ENCODE measurements around the gene DHRS11.

Gene DHRS11

DNA sequence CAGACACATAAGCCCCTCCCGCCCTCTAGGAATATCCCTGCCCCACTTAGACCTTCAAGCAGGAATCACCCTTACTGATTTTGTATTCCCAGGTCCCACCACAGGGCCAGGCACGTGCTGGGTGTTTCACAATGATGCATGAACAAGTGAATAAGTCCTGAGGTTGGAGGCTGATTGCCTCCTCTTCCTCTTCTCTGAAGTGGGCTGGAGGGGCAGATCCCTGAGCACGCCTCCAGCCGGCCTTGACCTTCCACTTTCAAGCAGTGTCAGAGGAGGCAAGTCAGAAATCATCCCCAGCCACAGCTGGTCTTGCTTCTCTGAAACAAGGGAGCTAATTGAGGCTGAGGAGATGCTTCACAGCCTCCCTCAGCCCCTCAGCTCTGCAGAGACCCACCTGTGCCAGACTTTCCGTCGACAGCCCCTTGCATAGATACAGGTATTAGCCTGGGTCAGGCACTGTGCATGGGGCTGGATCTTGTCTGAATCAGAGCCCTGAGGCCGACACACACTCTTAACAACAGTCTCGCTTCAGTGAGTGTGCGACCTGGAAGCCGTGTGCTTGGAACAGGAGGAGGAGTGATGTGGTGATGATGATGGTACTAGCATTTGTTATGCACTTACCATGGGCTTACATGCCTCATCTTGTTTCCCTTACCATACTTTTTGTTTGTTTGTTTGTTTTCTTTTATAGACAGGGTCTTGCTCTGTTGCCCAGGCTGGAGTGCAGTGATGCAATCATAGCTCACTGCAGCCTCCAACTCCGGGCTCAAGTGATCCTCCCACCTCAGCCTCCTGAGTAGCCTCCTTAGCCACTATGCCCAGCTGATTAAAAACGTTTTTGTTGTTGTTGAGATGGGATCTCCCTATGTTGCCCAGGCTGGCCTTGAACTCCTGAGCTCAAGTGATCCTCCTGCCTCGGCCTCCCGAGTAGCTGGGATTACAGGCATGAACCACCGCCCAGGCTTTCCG lies 24.7 kb downstream of the DHRS11 start:
- Histone ChIP-seq H3K9ac (ENCODE audit: low read length in 2 of 2) (no peak overlapping the region), H3K4me1 (ENCODE audit: control insufficient read depth, insufficient read depth, low read length) (no peaks in the 10 kb centered on the region), H3K36me3 (ENCODE audit: control insufficient read depth in 2 of 2, insufficient read depth in 2 of 2, low read length in 2 of 2) (no peaks in the 10 kb centered on the region), H3K4me3 (ENCODE audit: low read length in 2 of 2) (no peak overlapping the region), H3K27ac (ENCODE audit: low read length) (no peak overlapping the region), H3K9me3 (ENCODE audit: control insufficient read depth in 2 of 2, low read length in 2 of 2) (no peaks in the 10 kb centered on the region), H3K27me3 (ENCODE audit: control insufficient read depth in 1 of 2, insufficient read depth in 2 of 2, low read length in 2 of 2) (peaks cover 14 to 30% of the 10 kb centered on the region in 2 donors)

DNA sequence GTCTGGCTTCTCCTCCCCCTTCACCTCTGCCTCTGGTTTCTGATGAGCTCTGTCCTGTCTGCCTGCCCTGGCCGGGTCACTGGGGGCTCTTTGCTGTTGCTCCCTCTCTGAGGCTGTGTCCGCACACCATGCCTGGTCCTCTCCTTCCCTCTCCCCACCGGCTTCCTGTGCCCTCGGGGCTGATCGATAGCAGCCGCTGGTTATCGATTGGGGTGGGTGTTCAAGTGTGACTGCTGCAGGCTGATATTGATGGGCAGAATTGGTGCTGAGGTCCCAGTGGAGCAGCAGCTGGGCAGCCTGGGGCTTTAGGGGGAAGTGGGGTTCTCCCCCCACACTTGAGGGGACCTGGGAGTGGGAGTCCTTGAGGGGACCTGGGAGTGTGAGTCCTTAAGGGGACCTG lies 26.1 kb downstream of the DHRS11 start:
- Histone ChIP-seq H3K9ac (ENCODE audit: low read length in 2 of 2) (no peak overlapping the region), H3K36me3 (ENCODE audit: control insufficient read depth in 2 of 2, insufficient read depth in 2 of 2, low read length in 2 of 2) (no peaks in the 10 kb centered on the region), H3K27ac (ENCODE audit: low read length) (no peak overlapping the region), H3K27me3 (ENCODE audit: control insufficient read depth in 1 of 2, insufficient read depth in 2 of 2, low read length in 2 of 2) (peaks cover 14 to 30% of the 10 kb centered on the region in 2 donors), H3K4me1 (ENCODE audit: control insufficient read depth, insufficient read depth, low read length) (no peaks in the 10 kb centered on the region), H3K9me3 (ENCODE audit: control insufficient read depth in 2 of 2, low read length in 2 of 2) (no peaks in the 10 kb centered on the region), H3K4me3 (ENCODE audit: low read length in 2 of 2) (no peak overlapping the region)

- peaks cover 0 to 3% of the 10 kb centered on the region in 2 donors for H3K27me3 ChIP-seq (ENCODE audit: control insufficient read depth in 1 of 2, insufficient read depth in 2 of 2, low read length in 2 of 2)
- no peak overlapping the region for H3K9ac ChIP-seq (ENCODE audit: low read length in 2 of 2)
- no peaks in the 10 kb centered on the region for H3K36me3 ChIP-seq (ENCODE audit: control insufficient read depth in 2 of 2, insufficient read depth in 2 of 2, low read length in 2 of 2)
- no peak overlapping the region for H3K27ac ChIP-seq (ENCODE audit: low read length)
- H3K9me3 ChIP-seq (ENCODE audit: control insufficient read depth in 2 of 2, low read length in 2 of 2) = no peaks in the 10 kb centered on the region
- no peak overlapping the region for H3K4me3 ChIP-seq (ENCODE audit: low read length in 2 of 2)
- no peaks in the 10 kb centered on the region for H3K4me1 ChIP-seq (ENCODE audit: control insufficient read depth, insufficient read depth, low read length)
Observed at GRCh38 chr17:36623281-36623680, 31.6 kb downstream of the DHRS11 start.

DNA sequence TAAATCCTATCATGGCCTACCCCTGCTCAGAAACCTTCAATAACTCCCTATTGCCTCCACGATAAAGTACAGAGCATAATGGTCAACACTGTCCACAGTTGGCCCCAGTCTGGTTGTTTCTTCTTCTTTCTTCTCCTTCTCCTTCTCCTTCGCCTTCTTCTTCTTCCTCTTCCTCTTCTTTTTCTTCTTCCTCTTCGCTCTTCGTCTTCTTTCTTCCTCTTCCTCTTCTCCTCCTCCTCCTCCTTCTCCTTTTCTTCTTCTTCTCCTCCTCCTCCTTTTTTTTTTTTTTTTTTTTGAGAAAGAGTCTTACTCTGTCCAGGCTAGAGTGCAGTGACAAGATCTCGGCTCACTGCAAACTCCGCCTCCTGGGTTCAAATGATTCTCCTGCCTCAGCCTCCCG lies 33.5 kb downstream of the DHRS11 start:
- no peak overlapping the region for H3K4me3 ChIP-seq (ENCODE audit: low read length in 2 of 2)

DNA sequence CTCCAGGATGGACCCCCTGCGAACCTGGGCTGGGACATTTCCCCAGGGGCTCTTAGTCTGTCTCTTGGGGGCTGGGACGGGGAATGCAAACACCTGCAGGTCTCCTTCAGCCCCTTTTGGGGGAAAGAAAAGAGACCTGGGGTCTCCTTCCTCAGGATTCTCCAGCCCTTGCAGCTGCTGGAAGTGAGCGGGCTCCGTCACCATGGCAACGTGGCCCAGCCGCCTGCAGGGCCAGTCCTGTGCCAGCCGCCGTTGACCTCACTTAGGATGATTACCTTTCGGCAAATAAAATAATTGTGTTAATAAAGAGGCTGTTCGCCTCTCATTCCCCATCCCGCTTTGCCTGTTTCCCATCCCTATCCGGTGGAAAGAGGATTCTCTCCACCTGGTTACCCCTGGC lies 35.4 kb downstream of the DHRS11 start:
- Histone ChIP-seq H3K27me3 (ENCODE audit: control insufficient read depth in 1 of 2, insufficient read depth in 2 of 2, low read length in 2 of 2) (peaks cover 17 to 20% of the 10 kb centered on the region in 2 donors), H3K4me3 (ENCODE audit: low read length in 2 of 2) (no peak overlapping the region), H3K27ac (ENCODE audit: low read length) (no peak overlapping the region), H3K9ac (ENCODE audit: low read length in 2 of 2) (no peak overlapping the region), H3K36me3 (ENCODE audit: control insufficient read depth in 2 of 2, insufficient read depth in 2 of 2, low read length in 2 of 2) (no peaks in the 10 kb centered on the region), H3K4me1 (ENCODE audit: control insufficient read depth, insufficient read depth, low read length) (peaks cover 3% of the 10 kb centered on the region), H3K9me3 (ENCODE audit: control insufficient read depth in 2 of 2, low read length in 2 of 2) (no peaks in the 10 kb centered on the region)

More for the DNA sequence above, 33.5 kb downstream of the DHRS11 start:
- Histone ChIP-seq H3K36me3 (ENCODE audit: control insufficient read depth in 2 of 2, insufficient read depth in 2 of 2, low read length in 2 of 2) (no peaks in the 10 kb centered on the region), H3K4me1 (ENCODE audit: control insufficient read depth, insufficient read depth, low read length) (peaks cover 3% of the 10 kb centered on the region), H3K9ac (ENCODE audit: low read length in 2 of 2) (no peak overlapping the region), H3K27ac (ENCODE audit: low read length) (no peak overlapping the region), H3K27me3 (ENCODE audit: control insufficient read depth in 1 of 2, insufficient read depth in 2 of 2, low read length in 2 of 2) (peaks cover 5 to 6% of the 10 kb centered on the region in 2 donors), H3K9me3 (ENCODE audit: control insufficient read depth in 2 of 2, low read length in 2 of 2) (no peaks in the 10 kb centered on the region)

DNA sequence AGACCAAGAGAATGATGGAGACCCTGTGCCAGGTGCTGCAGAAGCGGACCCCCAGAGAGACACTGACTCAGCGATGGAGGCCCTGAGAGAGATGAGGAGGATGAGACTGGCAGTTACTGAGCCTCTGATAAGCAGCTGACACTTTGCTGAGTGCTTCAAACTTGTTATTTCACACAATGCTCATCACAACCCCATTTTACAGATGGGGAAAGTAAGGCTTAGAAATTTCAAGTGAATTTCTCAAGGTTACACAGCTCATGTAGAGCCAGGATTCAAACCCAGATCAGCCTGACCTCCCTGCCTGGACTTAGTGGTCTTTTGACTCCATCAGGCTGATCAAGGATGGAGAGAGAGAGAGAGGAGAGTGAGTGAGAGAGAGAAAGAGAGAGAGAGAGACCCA lies 36.9 kb downstream of the DHRS11 start:
- H3K27me3 ChIP-seq (ENCODE audit: control insufficient read depth in 1 of 2, insufficient read depth in 2 of 2, low read length in 2 of 2) = peaks cover 24 to 28% of the 10 kb centered on the region in 2 donors
- no peak overlapping the region for H3K27ac ChIP-seq (ENCODE audit: low read length)
- no peak overlapping the region for H3K9ac ChIP-seq (ENCODE audit: low read length in 2 of 2)
- H3K9me3 ChIP-seq (ENCODE audit: control insufficient read depth in 2 of 2, low read length in 2 of 2) = no peaks in the 10 kb centered on the region
- H3K4me3 ChIP-seq (ENCODE audit: low read length in 2 of 2) = no peak overlapping the region
- no peaks in the 10 kb centered on the region for H3K36me3 ChIP-seq (ENCODE audit: control insufficient read depth in 2 of 2, insufficient read depth in 2 of 2, low read length in 2 of 2)
- peaks cover 3% of the 10 kb centered on the region for H3K4me1 ChIP-seq (ENCODE audit: control insufficient read depth, insufficient read depth, low read length)

- Histone ChIP-seq H3K4me3 (ENCODE audit: low read length in 2 of 2) (no peak overlapping the region), H3K4me1 (ENCODE audit: control insufficient read depth, insufficient read depth, low read length) (peaks cover 3% of the 10 kb centered on the region), H3K27ac (ENCODE audit: low read length) (no peak overlapping the region), H3K9me3 (ENCODE audit: control insufficient read depth in 2 of 2, low read length in 2 of 2) (no peaks in the 10 kb centered on the region), H3K36me3 (ENCODE audit: control insufficient read depth in 2 of 2, insufficient read depth in 2 of 2, low read length in 2 of 2) (no peaks in the 10 kb centered on the region), H3K9ac (ENCODE audit: low read length in 2 of 2) (no peak overlapping the region), H3K27me3 (ENCODE audit: control insufficient read depth in 1 of 2, insufficient read depth in 2 of 2, low read length in 2 of 2) (peaks cover 26 to 32% of the 10 kb centered on the region in 2 donors)
Observed at GRCh38 chr17:36629252-36629847, 37.7 kb downstream of the DHRS11 start.

- peaks cover 31 to 37% of the 10 kb centered on the region in 2 donors for H3K27me3 ChIP-seq (ENCODE audit: control insufficient read depth in 1 of 2, insufficient read depth in 2 of 2, low read length in 2 of 2)
- no peak overlapping the region for H3K27ac ChIP-seq (ENCODE audit: low read length)
- no peak overlapping the region for H3K9ac ChIP-seq (ENCODE audit: low read length in 2 of 2)
- no peaks in the 10 kb centered on the region for H3K36me3 ChIP-seq (ENCODE audit: control insufficient read depth in 2 of 2, insufficient read depth in 2 of 2, low read length in 2 of 2)
- peaks cover 3% of the 10 kb centered on the region for H3K4me1 ChIP-seq (ENCODE audit: control insufficient read depth, insufficient read depth, low read length)
- no peak overlapping the region for H3K4me3 ChIP-seq (ENCODE audit: low read length in 2 of 2)
- H3K9me3 ChIP-seq (ENCODE audit: control insufficient read depth in 2 of 2, low read length in 2 of 2) = no peaks in the 10 kb centered on the region
Observed at GRCh38 chr17:36629970-36630502, 38.4 kb downstream of the DHRS11 start.

DNA sequence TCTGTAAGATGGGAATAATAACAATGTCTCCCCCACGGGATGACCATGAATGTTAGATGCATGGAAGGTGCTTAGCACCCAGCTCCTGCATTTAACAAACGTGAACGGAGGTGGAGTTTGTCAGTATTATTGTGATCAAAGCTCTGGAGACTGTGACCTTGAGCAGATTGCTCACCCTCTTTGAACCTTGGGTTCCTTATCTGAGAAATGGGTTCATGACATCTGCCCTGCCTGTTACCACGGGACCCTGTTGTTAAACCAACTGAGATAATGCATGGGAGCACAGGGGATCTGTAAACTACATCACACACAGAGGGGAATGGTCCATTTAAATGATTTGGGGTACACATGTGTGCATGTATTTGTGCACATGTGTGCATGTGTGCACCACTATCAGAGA lies 39.3 kb downstream of the DHRS11 start:
- H3K27ac ChIP-seq (ENCODE audit: low read length) = no peak overlapping the region
- no peaks in the 10 kb centered on the region for H3K9me3 ChIP-seq (ENCODE audit: control insufficient read depth in 2 of 2, low read length in 2 of 2)
- H3K27me3 ChIP-seq (ENCODE audit: control insufficient read depth in 1 of 2, insufficient read depth in 2 of 2, low read length in 2 of 2) = peaks cover 35 to 42% of the 10 kb centered on the region in 2 donors
- H3K9ac ChIP-seq (ENCODE audit: low read length in 2 of 2) = no peak overlapping the region
- peaks cover 3% of the 10 kb centered on the region for H3K4me1 ChIP-seq (ENCODE audit: control insufficient read depth, insufficient read depth, low read length)
- H3K36me3 ChIP-seq (ENCODE audit: control insufficient read depth in 2 of 2, insufficient read depth in 2 of 2, low read length in 2 of 2) = no peaks in the 10 kb centered on the region
- no peak overlapping the region for H3K4me3 ChIP-seq (ENCODE audit: low read length in 2 of 2)

- Histone ChIP-seq H3K36me3 (ENCODE audit: control insufficient read depth in 2 of 2, insufficient read depth in 2 of 2, low read length in 2 of 2) (no peaks in the 10 kb centered on the region), H3K27ac (ENCODE audit: low read length) (no peak overlapping the region), H3K9me3 (ENCODE audit: control insufficient read depth in 2 of 2, low read length in 2 of 2) (no peaks in the 10 kb centered on the region), H3K9ac (ENCODE audit: low read length in 2 of 2) (no peak overlapping the region), H3K4me1 (ENCODE audit: control insufficient read depth, insufficient read depth, low read length) (peaks cover 3% of the 10 kb centered on the region), H3K27me3 (ENCODE audit: control insufficient read depth in 1 of 2, insufficient read depth in 2 of 2, low read length in 2 of 2) (peaks cover 35 to 49% of the 10 kb centered on the region in 2 donors), H3K4me3 (ENCODE audit: low read length in 2 of 2) (no peak overlapping the region)
Observed at GRCh38 chr17:36632916-36633771, 41.5 kb downstream of the DHRS11 start.
